HEK293T (cell line): ENCODE results near the gene OR2V2.
"Not testable (repeated sequence)": the region's sequence is repeated elsewhere in the genome, so short reads cannot be mapped to it uniquely, and the experiment has no call there.

Source experiments
- CTCF ChIA-PET: fragments of 350-600 bp; formaldehyde crosslinking; extraction: SDS; loops from one replicate; lab custom pipeline; 2021; ENCODE audit warnings: antibody characterized with exemption, inconsistent platforms; lab: Yijun Ruan, JAX
- POLR2A ChIA-PET: fragments of 350-600 bp; formaldehyde crosslinking; extraction: SDS; loops from one replicate; lab custom pipeline; 2020; ENCODE audit warnings: antibody characterized with exemption, inconsistent platforms; lab: Yijun Ruan, JAX
- DNase-seq: peaks from one replicate; pipeline ENCODE4 v3.0.0; 2012; ENCODE audit warnings: mixed read lengths; ENCODE audit errors: extremely low spot score
- ARNT ChIP-seq: fragments of 450-650 bp; IDR thresholded peaks from 2 replicates; pipeline ENCODE4 v1.6.1; 2017; ENCODE audit warnings: mild to moderate bottlenecking
- BHLHE40 ChIP-seq: fragments of 450-650 bp; IDR thresholded peaks from 2 replicates; pipeline ENCODE4 v1.6.1; 2016; ENCODE audit warnings: mild to moderate bottlenecking, moderate library complexity, borderline replicate concordance
- CTBP1 ChIP-seq: fragments of 450-650 bp; IDR thresholded peaks from 2 replicates; pipeline ENCODE4 v1.6.1; 2016; ENCODE audit warnings: borderline replicate concordance
- ELF4 ChIP-seq: fragments of 450-650 bp; IDR thresholded peaks from 2 replicates; pipeline ENCODE4 v1.6.1; 2017; ENCODE audit warnings: antibody characterized with exemption
- FOXA1 ChIP-seq: fragments of 450-650 bp; IDR thresholded peaks from 2 replicates; pipeline ENCODE4 v1.6.1; 2016; ENCODE audit warnings: mild to moderate bottlenecking
- FOXK2 ChIP-seq: fragments of 450-650 bp; IDR thresholded peaks from 2 replicates; pipeline ENCODE4 v1.6.1; 2016; ENCODE audit warnings: mild to moderate bottlenecking
- FOXM1 ChIP-seq: fragments of 450-650 bp; IDR thresholded peaks from 2 replicates; pipeline ENCODE4 v1.6.1; 2017; ENCODE audit warnings: mild to moderate bottlenecking, borderline replicate concordance
- HDGF ChIP-seq: fragments of 450-650 bp; IDR thresholded peaks from 2 replicates; pipeline ENCODE4 v1.6.1; 2017; ENCODE audit warnings: antibody characterized with exemption, borderline replicate concordance
- L3MBTL2 ChIP-seq: fragments of 450-650 bp; conservative IDR thresholded peaks from 2 replicates; pipeline ENCODE4 v1.6.1; 2016; ENCODE audit warnings: mild to moderate bottlenecking
- LEF1 ChIP-seq: fragments of 450-650 bp; IDR thresholded peaks from 2 replicates; pipeline ENCODE4 v1.6.1; 2017; ENCODE audit warnings: mild to moderate bottlenecking, borderline replicate concordance
- NFRKB ChIP-seq: fragments of 450-650 bp; IDR thresholded peaks from 2 replicates; pipeline ENCODE4 v1.6.1; 2016; ENCODE audit warnings: mild to moderate bottlenecking, moderate library complexity
- PKNOX1 ChIP-seq: fragments of 450-650 bp; IDR thresholded peaks from 2 replicates; pipeline ENCODE4 v1.6.1; 2016
- SP1 ChIP-seq: fragments of 450-650 bp; IDR thresholded peaks from 2 replicates; pipeline ENCODE4 v1.6.1; 2017
- SUZ12 ChIP-seq: fragments of 450-650 bp; IDR thresholded peaks from 2 replicates; pipeline ENCODE4 v1.6.1; 2016; ENCODE audit warnings: mild to moderate bottlenecking
- TARDBP ChIP-seq: fragments of 450-650 bp; IDR thresholded peaks from 2 replicates; pipeline ENCODE4 v1.6.1; 2016
- ZNF384 ChIP-seq: fragments of 450-650 bp; IDR thresholded peaks from 2 replicates; pipeline ENCODE4 v1.6.1; 2016

OR2V2 gene

DNA sequence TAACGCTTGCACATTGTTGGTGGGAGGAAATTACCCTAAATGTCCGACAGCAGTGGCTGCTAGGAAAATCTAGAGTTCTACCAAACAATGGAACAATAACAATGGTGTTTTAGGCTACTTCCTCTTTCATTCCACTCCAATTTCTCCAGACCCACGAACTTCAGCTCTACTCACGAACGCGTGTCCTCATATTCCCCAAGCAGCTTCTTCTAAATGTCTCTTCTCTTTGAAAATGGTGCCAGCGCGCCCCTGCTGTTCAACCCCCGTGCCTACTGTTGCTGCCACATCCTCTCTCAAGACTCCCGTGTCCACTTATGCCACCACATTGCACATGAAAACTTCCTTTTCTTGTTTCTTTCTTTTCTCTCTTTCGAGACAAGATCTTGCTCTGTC, 25.6 kb downstream of the OR2V2 start:
- no peak for TF ChIP-seq NFRKB
- TF ChIP-seq FOXA1: no peak
- TF ChIP-seq ELF4: no peak
- TF ChIP-seq ZNF384: no peak
- no peak for TF ChIP-seq PKNOX1
- TF ChIP-seq BHLHE40: no peak
- TF ChIP-seq TARDBP: no peak
- TF ChIP-seq LEF1: no peak
- TF ChIP-seq CTBP1: no peak
- no peak for TF ChIP-seq ARNT
- TF ChIP-seq FOXK2: no peak
- TF ChIP-seq SP1: no peak
- TF ChIP-seq FOXM1: no peak
- TF ChIP-seq L3MBTL2: no peak
- no peak for TF ChIP-seq HDGF
- TF ChIP-seq SUZ12: no peak
- no peak for DNase-seq
- ChIA-PET CTCF (interaction anchor here (0.6 to 4.2 kb wide), 9 partner anchors 10 to 554 kb away, joined by 3 to 26 read pairs (median 6); partner anchors contain the start of gene TRIM7), POLR2A (interaction anchor here (0.6 to 2.3 kb wide), 15 partner anchors 11 to 371 kb away, joined by 3 to 14 read pairs (median 4); partner anchors contain the start of genes RACK1, TRIM52 and TRIM7)

DNA sequence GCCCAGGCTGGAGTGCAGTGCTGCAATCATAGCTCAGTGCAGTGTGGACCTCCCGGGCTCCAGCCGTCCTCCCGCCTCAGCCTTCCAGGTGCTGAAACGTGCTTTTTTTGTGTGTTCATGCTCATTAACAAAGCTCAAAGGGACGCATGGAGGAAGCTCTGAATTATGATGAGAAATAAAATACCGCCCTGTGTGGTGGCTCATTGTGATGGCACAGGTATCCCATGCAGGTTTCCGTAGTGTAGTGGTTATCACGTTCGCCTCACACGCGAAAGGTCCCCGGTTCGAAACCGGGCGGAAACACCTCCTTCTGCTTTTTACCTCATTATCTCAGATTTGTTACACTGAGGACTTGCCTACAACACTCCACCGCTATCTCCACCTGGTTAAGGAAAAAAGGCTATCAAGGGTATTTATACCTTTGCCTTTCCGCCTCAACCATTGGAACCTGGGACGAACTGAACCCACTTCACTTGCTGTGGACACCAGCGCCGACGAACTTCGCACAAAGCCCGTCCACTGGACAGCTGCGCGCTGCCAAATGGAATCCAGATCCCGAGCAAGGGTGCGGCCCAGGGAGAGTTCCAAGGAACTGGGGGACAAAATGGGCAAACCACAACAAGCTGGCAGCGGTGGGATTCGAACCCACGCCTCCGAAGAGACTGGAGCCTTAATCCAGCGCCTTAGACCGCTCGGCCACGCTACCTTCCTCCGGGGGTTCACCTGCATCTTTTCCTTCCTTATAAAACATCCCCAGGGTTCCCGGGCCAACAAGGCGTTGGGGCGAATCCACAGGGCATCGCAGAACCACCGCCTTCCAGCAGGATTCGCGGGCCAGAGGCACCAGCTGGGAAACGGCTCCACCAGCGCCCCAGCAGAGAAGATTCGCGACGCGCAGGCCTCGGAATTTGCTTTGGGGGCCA, 26.3 kb downstream of the OR2V2 start:
- TF ChIP-seq ARNT: peak; percentile 27; the same call in 1 of the 2 replicates
- TF ChIP-seq PKNOX1: peak; percentile 33; the same call in 1 of the 2 replicates
- 0 out of 2 replicates have a peak, but pooled peaks have one; percentile 11 for TF ChIP-seq ZNF384
- peak; percentile 70 for TF ChIP-seq L3MBTL2
- TF ChIP-seq TARDBP: peak; percentile 64; the same call in 1 of the 2 replicates
- no peak for TF ChIP-seq SP1
- TF ChIP-seq FOXM1: 0 out of 2 replicates have a peak, but pooled peaks have one; percentile 30
- no peak for TF ChIP-seq SUZ12
- peak; percentile 92 for TF ChIP-seq CTBP1
- CTCF ChIA-PET: interaction anchor here (0.9 to 4.2 kb wide), 7 partner anchors 10 to 554 kb away, joined by 3 to 26 read pairs (median 6); partner anchors contain the start of gene TRIM7
- peak; percentile 62 for DNase-seq
- POLR2A ChIA-PET: interaction anchor here (0.6 to 2.3 kb wide), 14 partner anchors 10 to 372 kb away, joined by 3 to 14 read pairs (median 4); partner anchors contain the start of genes RACK1, TRIM52 and TRIM7

DNA sequence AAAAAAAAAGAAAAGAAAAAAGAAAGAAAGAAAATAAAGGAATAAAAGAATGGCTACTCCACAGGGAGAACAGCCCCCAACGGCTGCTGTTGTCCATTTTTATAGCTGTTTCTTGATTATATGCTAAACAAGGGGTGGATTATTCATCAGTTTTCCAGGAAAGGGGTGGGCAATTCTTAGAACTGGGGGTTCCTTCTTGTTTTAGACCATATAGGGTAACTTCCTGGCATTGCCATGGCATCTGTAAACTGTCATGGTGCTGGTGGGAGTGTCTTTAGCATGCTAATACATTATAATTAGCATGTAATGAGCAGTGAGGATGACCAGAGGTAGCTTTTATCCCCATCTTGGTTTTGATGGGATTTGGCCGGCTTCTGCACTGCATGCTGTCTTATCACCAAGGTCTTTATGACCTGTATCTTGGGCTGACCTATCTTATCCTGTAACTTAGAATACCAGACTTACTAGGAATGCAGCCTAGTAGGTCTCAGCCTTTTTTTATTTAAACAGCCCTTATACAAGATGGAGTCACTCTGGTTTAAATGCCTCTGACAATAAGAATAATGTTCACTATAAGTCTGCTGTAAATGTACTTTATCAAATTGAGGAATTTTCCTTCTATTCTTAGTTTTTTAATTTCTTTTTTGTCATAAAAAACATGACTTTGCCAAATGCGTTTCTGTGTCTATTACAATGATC, 29.0 kb downstream of the OR2V2 start:
- POLR2A ChIA-PET: interaction anchor here (1.8 kb wide), 1 partner anchor 68 kb away, joined by 4 read pairs; no protein-coding TSS in a partner anchor
- TF ChIP-seq SP1 (no peak), CTBP1 (no peak), ARNT (no peak)
- CTCF ChIA-PET: interaction anchor here (1.0 kb wide), 1 partner anchor 9 kb away, joined by 3 read pairs; no protein-coding TSS in a partner anchor
- no peak for DNase-seq

- CTCF ChIA-PET, DNase-seq: not testable (repeated sequence)
- POLR2A ChIA-PET: interaction anchor here (1.8 kb wide), 1 partner anchor 67 kb away, joined by 4 read pairs; no protein-coding TSS in a partner anchor
Observed at GRCh38 chr5:181177559-181177958, 30.2 kb downstream of the OR2V2 start.

GRCh38 chr5:181181650-181182565, 34.5 kb downstream of the OR2V2 start:
- POLR2A ChIA-PET: no interaction called here

More at GRCh38 chr5:181181650-181182565, 34.5 kb downstream of the OR2V2 start:
- CTCF ChIA-PET: interaction anchor here (1.2 to 2.7 kb wide), 2 partner anchors 8 to 363 kb away, joined by 3 to 26 read pairs; no protein-coding TSS in a partner anchor
- DNase-seq: peak; percentile 64
- TF ChIP-seq ARNT: no peak
- TF ChIP-seq PKNOX1: no peak
- no peak for TF ChIP-seq BHLHE40
- no peak for TF ChIP-seq HDGF
- TF ChIP-seq L3MBTL2: no peak
- no peak for TF ChIP-seq ZNF384
- TF ChIP-seq TARDBP: no peak
- TF ChIP-seq NFRKB: no peak
- no peak for TF ChIP-seq FOXM1
- no peak for TF ChIP-seq CTBP1
- TF ChIP-seq SP1: no peak
- TF ChIP-seq SUZ12: no peak
- TF ChIP-seq ELF4: no peak
- no peak for TF ChIP-seq FOXK2
- TF ChIP-seq FOXA1: no peak
- no peak for TF ChIP-seq LEF1
